Sciatic nerve (tissue), 2 donors: ENCODE measurements around the gene SNX7. TPM values are rescaled to one million over a fixed set of nuclear protein-coding genes. Genes with fewer than 3 reads are reported as not detected.

Experiments
- ATAC-seq: fragments of 200-7000 bp; cut with Tn5 transposase; one replicate; pipeline ENCODE4 v1.9.1; 2020; ENCODE audit warnings: mild to moderate bottlenecking, moderate library complexity
- DNase-seq: peaks from one replicate; pipeline ENCODE4 v3.0.0-alpha.2; 2020; ENCODE audit warnings: low spot score
- intact Hi-C: fragments of 100-400 bp; cut with DNase I; formaldehyde crosslinking; loops from one replicate; pipeline ENCODE4 v1.14.2; 2022
- total RNA-seq: library from RNA; stranded (reverse); fragmentation: NEBNext Ultra II Directional; extraction: Animal tissue kit (Norgen Biotek cat#: 25700); gene quantifications from one replicate; pipeline ENCODE4 v1.2.1, GENCODE V29; 2021
- donor health status: DM: no; HTN: no; CAD: no.
- donor health status: DM: no; HTN: no; CAD: no.

SNX7 gene, protein sequence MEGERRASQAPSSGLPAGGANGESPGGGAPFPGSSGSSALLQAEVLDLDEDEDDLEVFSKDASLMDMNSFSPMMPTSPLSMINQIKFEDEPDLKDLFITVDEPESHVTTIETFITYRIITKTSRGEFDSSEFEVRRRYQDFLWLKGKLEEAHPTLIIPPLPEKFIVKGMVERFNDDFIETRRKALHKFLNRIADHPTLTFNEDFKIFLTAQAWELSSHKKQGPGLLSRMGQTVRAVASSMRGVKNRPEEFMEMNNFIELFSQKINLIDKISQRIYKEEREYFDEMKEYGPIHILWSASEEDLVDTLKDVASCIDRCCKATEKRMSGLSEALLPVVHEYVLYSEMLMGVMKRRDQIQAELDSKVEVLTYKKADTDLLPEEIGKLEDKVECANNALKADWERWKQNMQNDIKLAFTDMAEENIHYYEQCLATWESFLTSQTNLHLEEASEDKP
- 24.5 TPM for total RNA-seq

DNA sequence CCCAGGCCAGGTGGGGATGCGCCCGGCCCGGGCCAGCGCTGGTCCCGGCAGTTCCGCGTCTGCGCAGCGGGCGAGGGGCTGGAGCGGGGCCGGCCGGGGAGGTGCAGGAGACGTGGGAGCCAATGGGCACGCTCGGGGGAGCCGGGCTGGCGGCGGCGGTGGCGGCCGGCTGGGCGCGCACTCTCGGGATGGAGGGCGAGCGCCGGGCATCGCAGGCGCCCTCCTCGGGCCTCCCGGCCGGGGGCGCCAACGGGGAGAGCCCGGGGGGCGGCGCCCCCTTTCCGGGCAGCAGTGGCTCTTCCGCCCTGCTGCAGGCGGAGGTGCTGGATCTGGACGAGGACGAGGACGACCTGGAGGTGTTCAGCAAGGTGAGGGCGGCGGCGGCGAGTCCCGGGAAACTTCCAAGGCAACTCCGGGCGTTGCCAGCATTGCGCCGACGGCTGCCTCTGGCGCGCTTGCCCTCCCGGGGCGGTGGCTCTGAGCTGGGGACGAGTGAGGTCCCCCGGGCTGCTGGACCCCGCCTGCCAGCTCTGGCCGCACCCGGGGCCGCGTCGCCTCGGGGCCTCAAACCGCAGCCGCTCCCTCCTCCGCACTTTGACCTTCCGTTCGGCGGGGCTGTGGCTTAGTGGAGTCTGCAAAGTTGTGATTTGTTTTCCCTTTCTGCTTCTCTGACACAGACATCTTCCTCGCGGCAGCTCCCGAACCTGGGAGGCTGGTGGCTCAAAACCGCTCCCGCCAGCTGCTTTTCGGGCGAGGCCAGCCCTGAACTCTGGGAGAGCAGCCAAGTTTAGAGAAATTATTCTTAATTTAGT, at the start of gene SNX7:
Gene SNX7, plus strand, starts transcription at position 178 of the 812 bp plus-strand sequence. Its CDS starts 11 bp downstream, at position 189.
- DNase-seq, result peak; percentile 87
- ATAC-seq, result peak; percentile 98
- intact Hi-C loops, result no loop called here

DNA sequence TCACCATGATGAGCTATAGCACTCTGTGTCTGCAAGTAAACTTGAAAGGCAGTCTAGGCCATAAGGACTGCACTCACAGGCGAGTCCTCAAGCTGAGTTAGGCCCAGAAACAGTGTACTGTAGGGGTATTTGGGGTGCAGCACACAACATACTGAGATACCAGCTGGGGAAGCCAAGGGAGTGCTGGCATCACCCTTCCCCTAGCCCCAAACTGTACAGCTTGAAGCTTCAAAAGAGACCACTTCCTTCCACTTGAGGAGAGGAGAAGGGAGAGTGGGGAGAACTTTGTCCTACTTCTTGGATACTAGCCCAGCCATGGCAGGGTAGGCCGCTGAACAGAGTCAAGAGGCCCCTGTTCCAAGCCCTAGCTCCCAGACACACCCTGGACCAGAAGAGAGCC, 24.2 kb upstream of the SNX7 start:
- DNase-seq (no peak), ATAC-seq (no peak)
- intact Hi-C loops, result no loop called here

DNA sequence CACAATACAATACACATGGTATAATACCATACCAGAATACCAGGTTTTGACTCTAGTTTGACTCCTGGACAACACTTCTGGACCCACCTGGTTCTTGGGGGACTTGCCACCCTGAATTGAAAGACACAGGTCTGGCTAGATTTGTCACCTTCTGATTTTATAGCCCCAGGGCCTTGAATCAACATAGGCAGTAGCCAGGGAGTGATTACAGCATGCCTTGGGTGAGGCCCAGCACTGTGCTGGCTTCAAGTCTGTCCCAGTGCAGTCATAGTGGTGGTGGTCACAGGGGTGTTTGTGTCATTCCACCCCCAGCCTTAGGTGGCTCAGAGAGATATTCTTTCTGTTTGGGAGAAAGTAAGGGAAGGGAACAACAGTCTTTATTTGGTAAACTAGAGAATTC, 23.3 kb upstream of the SNX7 start:
- intact Hi-C loops, result no loop called here
- ATAC-seq (no peak), DNase-seq (no peak)

GRCh38 chr1:98644510-98644909, 17.0 kb upstream of the SNX7 start:
- ATAC-seq, result no peak
- intact Hi-C loops, result no loop called here
- no peak for DNase-seq

GRCh38 chr1:98651116-98651632, 10.3 kb upstream of the SNX7 start:
- intact Hi-C loops, result no loop called here
- no peak for DNase-seq
- peak; percentile 17 for ATAC-seq

- intact Hi-C loops, result no loop called here
- ATAC-seq, result no peak
- DNase-seq, result no peak
Measured at GRCh38 chr1:98653123-98653522, 8.4 kb upstream of the SNX7 start.

DNA sequence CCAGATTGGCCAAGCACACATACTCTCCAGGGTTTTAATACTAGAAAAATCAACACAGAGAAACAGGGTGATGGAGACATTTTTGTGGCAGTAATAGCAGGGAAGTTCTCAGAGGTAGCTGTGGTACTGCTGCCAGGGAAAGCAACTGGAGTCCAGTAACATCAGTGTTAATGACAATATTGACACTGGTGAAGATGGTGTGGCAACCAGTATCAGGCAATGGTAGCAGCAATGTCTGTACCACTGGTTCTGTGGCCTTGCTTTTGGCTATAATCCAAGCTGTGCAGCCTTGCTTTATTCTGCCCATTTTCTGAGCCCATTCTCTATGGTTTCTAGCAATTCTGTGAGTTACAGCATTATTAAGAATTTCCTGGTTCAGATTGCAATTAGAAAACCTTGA, 1.6 kb upstream of the SNX7 start:
- intact Hi-C loops, result no loop called here
- no peak for ATAC-seq
- no peak for DNase-seq

DNA sequence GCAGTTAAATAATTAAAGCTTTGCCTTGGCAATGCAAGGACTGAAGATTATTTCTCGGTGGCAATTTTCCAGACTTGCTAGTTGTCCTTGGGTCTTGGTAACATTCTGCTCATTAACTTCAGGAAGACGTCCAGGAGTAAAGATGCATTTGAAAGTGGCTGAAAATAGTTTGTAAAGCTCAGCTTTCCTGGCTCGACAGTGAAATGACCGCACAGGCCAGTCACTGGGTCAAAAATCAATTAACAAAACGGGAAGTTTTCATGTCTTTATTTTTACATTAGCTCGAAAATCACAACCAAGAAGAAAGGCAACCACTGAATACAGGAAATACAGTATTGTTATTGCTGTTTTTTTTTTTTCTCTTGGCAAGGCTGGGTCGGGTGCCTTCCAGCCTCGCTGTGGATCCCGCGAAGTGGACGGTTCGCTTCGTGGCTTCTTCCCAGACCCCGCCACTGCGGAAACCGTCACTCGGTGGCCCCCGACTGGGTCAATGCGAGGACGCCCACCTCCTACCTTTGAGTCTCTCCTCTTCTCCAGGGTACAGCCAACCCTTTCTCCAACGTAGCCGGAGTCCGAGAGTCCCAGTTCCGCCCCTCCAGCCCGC, 479 bp upstream of the SNX7 start:
- ATAC-seq, result peak; percentile 64
- DNase-seq, result no peak
- intact Hi-C loops, result no loop called here

DNA sequence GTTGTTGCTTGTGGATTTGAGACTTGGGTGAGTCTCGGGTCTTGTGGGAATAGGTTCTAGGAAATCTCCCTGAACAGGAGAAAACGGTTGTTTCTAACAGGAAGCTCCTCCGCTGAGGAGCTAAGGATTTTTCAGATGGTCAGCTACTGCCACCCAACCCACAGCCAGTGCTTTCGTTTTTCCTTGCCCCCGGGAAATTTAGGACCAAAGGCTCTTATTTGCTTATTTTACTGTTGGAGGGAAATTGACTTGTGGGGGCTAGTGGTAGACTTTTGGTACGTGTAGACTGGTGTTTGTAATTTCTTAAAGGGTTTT, 792 bp downstream of the SNX7 start:
- DNase-seq (no peak), ATAC-seq (peak; percentile 55)
- intact Hi-C loops, result no loop called here

DNA sequence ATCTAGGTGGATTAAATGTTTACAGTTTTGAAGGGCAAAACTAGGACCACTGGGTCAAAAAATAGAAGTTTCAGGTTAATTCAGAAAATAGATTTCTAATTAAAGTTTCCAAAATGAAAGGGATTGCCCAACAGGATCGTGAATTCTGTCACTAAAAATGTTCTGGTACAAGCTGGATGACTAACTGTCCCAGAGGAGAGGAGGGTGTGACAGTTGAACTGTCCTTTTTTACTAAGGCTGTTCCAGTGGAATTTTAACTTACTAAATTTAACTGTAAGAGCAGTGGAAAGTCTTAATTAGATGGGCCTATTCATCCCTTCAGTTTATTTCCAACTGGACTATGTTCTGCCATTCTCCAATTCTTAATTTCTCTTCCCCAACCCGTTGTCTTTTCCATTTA, 7.2 kb downstream of the SNX7 start:
- intact Hi-C loops, result no loop called here
- DNase-seq, result no peak
- ATAC-seq, result peak; percentile 74

DNA sequence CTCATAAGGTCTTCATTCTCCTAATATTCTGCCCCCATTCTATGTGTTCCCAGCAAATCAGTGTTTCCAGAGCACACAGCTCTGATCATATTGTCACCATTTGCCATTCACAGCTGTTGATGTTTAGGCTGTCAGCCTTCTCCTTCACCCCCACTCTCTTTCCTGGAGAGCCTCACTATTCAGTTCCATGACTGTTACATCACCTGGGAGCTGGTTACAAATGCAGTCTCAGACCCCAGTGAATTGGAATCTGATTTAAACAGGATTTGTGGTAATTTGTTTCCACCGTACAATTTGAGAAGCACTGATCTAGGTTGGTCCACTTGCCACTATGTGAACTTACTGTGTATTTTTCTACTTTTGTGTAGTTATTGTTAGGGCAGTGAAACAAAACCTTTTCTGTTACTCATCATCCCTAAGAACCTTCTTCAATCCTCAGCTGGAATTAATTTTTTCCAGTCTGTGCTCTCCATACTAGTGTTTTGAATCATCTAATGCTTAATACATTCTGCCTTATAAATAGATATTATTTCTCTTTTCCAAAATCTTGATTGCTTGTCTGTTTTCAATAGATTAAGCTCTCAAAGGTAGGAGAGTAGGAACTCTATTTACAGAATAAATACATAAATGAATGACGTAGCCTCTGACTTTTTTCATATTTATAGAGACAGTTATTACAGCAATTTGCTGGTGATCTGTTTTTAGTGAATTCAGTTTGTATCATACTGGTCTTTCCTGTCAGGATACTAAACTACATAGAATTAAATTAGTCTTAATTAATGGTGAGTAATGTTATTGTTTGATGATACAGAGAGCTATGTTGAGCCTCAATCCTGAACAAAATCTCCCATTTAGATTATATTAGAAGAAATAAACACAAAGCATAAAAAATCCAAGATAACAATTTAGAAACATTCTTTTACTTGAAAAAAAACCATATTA, 8.1 kb downstream of the SNX7 start:
- intact Hi-C loops, result no loop called here
- DNase-seq (no peak), ATAC-seq (peak; percentile 42)

- intact Hi-C loops, result no loop called here
- DNase-seq (no peak), ATAC-seq (no peak)
Measured at GRCh38 chr1:98672189-98672588, 10.7 kb downstream of the SNX7 start.

GRCh38 chr1:98674075-98674781, 12.7 kb downstream of the SNX7 start:
- no peak for DNase-seq
- intact Hi-C loops, result no loop called here
- ATAC-seq, result no peak

- DNase-seq (no peak), ATAC-seq (no peak)
- intact Hi-C loops, result no loop called here
Measured at GRCh38 chr1:98675282-98675681, 13.8 kb downstream of the SNX7 start.

DNA sequence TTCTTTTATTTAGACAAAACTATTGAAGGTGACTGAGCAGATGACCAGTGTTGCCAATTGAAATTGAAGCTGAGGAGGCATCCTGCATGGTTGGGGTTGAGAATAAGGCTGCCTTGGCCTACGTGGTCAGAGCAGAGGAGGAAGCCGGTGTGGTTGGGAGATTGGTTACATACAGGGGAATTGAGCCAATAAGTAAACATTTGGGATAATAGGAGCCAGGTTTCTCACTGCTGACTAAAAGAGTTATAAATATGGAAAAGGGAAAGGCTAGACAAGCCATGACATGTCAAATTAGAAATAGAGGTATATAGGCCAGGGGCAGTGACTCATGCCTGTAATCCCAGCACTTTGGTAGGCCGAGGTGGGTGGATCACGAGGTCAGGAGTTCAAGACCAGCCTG, 15.8 kb downstream of the SNX7 start:
- ATAC-seq (no peak), DNase-seq (no peak)
- intact Hi-C loops, result no loop called here

DNA sequence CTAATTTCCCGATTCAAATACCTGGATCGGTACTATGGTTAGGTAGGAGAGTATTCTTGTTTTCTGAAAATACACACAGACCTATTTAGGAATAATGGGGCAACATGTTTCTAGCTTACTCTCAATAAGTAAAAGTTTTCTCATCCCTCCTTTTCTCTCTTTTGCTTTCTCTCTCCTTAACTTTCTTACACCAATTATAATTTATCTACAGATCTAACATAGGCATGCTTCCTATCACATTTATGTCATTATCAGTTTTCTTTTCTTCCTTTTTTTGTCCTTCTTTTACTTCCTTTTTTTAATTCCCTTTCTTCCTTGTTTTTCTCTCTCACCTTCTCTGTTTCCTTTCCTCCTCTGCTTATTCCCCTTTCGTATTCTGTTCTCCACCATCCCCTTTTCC, 20.3 kb downstream of the SNX7 start:
- intact Hi-C loops, result no loop called here
- ATAC-seq (no peak), DNase-seq (no peak)

DNA sequence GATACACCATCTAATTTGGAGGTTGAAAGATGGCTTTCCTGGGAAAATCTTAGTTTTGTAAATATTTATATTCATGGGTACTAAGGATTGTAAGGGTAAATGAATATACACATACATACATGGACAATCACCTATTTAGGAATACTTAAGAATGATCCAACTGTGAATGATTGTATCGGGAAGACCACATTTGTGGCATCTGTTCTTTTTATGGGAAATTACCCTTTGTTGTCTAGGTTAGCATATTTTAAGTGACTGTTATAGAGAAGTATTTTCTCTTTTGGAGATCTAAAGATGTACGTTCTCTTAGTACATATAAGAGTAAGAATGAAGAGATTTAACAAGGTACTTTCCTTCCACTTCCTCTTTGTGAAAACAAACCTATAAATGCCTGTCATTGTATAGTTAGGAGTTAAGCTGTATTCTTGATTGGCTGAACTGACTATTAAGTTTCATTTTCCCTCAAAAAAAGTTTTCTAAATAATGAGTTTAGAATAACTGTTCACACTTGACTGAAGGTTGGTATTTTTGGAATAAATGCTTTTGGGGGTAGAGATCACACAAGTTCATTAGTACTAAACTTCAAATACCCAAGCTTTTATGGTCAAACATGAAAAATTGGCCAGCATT, 26.7 kb downstream of the SNX7 start:
- DNase-seq (no peak), ATAC-seq (no peak)
- intact Hi-C loops, result no loop called here

- DNase-seq (no peak), ATAC-seq (no peak)
- intact Hi-C loops, result no loop called here
Measured at GRCh38 chr1:98690576-98690975, 29.1 kb downstream of the SNX7 start.
